NCI-H146 treated with DMSO at 0.1 percent for 48 hours (cell line): ENCODE data around the gene BDKRB1.
"Not testable (repeated sequence)": the region's sequence is repeated elsewhere in the genome, so short reads cannot be mapped to it uniquely, and the experiment has no call there.

ENCODE experiments used
- DNase-seq: peaks from one replicate; lab custom pipeline; 2025; ENCODE audit not compliant: unreplicated experiment; lab: John Stamatoyannopoulos, UW

The BDKRB1 gene

GRCh38 chr14:96233661-96234060 lies 22.3 kb upstream of the BDKRB1 start:
- DNase-seq: no peak

- DNase-seq: no peak
Measured at GRCh38 chr14:96235426-96235825, 20.6 kb upstream of the BDKRB1 start.

GRCh38 chr14:96237641-96238040 lies 18.4 kb upstream of the BDKRB1 start:
- no peak for DNase-seq

GRCh38 chr14:96238676-96239265 lies 17.2 kb upstream of the BDKRB1 start:
- DNase-seq: no peak

GRCh38 chr14:96239711-96240141 lies 16.3 kb upstream of the BDKRB1 start:
- no peak for DNase-seq

- no peak for DNase-seq
Measured at GRCh38 chr14:96240641-96241040, 15.4 kb upstream of the BDKRB1 start.

GRCh38 chr14:96242126-96242525 lies 13.9 kb upstream of the BDKRB1 start:
- no peak for DNase-seq

GRCh38 chr14:96243785-96244184 lies 12.2 kb upstream of the BDKRB1 start:
- DNase-seq: no peak

GRCh38 chr14:96245074-96245473 lies 10.9 kb upstream of the BDKRB1 start:
- not testable (repeated sequence) for DNase-seq

GRCh38 chr14:96245710-96246538 lies 10.1 kb upstream of the BDKRB1 start:
- no peak for DNase-seq

- DNase-seq: no peak
Measured at GRCh38 chr14:96246539-96246847, 9.5 kb upstream of the BDKRB1 start.

GRCh38 chr14:96247031-96247430 lies 9.0 kb upstream of the BDKRB1 start:
- DNase-seq: no peak

GRCh38 chr14:96249029-96249428 lies 7.0 kb upstream of the BDKRB1 start:
- DNase-seq: no peak

- DNase-seq: peak; percentile 2
Measured at GRCh38 chr14:96250485-96250884, 5.5 kb upstream of the BDKRB1 start.

GRCh38 chr14:96251656-96252155 lies 4.3 kb upstream of the BDKRB1 start:
- DNase-seq: peak; percentile 17

- no peak for DNase-seq
Measured at GRCh38 chr14:96252323-96252998, 3.5 kb upstream of the BDKRB1 start.

- no peak for DNase-seq
Measured at GRCh38 chr14:96252999-96253539, 2.9 kb upstream of the BDKRB1 start.

GRCh38 chr14:96254687-96255086 lies 1.3 kb upstream of the BDKRB1 start:
- DNase-seq: no peak

- no peak for DNase-seq
Measured at GRCh38 chr14:96256407-96256806, 397 bp downstream of the BDKRB1 start.

- DNase-seq: no peak
Measured at GRCh38 chr14:96257056-96257455, 1.0 kb downstream of the BDKRB1 start.

- no peak for DNase-seq
Measured at GRCh38 chr14:96257900-96258299, 1.9 kb downstream of the BDKRB1 start.

GRCh38 chr14:96260341-96260821 lies 4.4 kb downstream of the BDKRB1 start:
- DNase-seq: no peak
